ENCODE results near the gene B3GNT2.

The B3GNT2 gene

GRCh38 chr2:62248226-62248625 lies 52.3 kb downstream of the B3GNT2 start:
- H3K27ac ChIP-seq = no peak overlapping the region
- no peak for TF ChIP-seq ZFX (IDR thresholded peaks at IDR 0.05)
- TF ChIP-seq CTCF (conservative IDR thresholded peaks at IDR 0.05) = no peak

GRCh38 chr2:62250239-62250638 lies 54.3 kb downstream of the B3GNT2 start:
- no peak overlapping the region for H3K27ac ChIP-seq
- TF ChIP-seq ZFX (IDR thresholded peaks at IDR 0.05) (no peak), CTCF (conservative IDR thresholded peaks at IDR 0.05) (no peak)

- no peak for TF ChIP-seq CTCF (conservative IDR thresholded peaks at IDR 0.05)
- TF ChIP-seq ZFX (IDR thresholded peaks at IDR 0.05) = no peak
Observed at GRCh38 chr2:62254424-62255266, 58.7 kb downstream of the B3GNT2 start.

GRCh38 chr2:62257466-62257865 lies 61.6 kb downstream of the B3GNT2 start:
- H3K27ac ChIP-seq = no peak overlapping the region

More at GRCh38 chr2:62254424-62255266, 58.7 kb downstream of the B3GNT2 start:
- no peak overlapping the region for H3K27ac ChIP-seq

GRCh38 chr2:62263076-62263715 lies 67.3 kb downstream of the B3GNT2 start:
- no peak overlapping the region; the same call in 1 of the 2 replicates for H3K27ac ChIP-seq
- no peak for TF ChIP-seq ZFX (IDR thresholded peaks at IDR 0.05)
- TF ChIP-seq CTCF (conservative IDR thresholded peaks at IDR 0.05) = no peak

More at GRCh38 chr2:62257466-62257865, 61.6 kb downstream of the B3GNT2 start:
- TF ChIP-seq ZFX (IDR thresholded peaks at IDR 0.05) (no peak), CTCF (conservative IDR thresholded peaks at IDR 0.05) (no peak)

GRCh38 chr2:62264186-62264585 lies 68.3 kb downstream of the B3GNT2 start:
- no peak overlapping the region for H3K27ac ChIP-seq
- no peak for TF ChIP-seq ZFX (IDR thresholded peaks at IDR 0.05)
- TF ChIP-seq CTCF (conservative IDR thresholded peaks at IDR 0.05) = no peak

- H3K27ac ChIP-seq = no peak overlapping the region
- TF ChIP-seq CTCF (conservative IDR thresholded peaks at IDR 0.05) = no peak
- no peak for TF ChIP-seq ZFX (IDR thresholded peaks at IDR 0.05)
Observed at GRCh38 chr2:62265106-62265505, 69.2 kb downstream of the B3GNT2 start.

All from C4-2B (cell line).